Activated CD4-positive, alpha-beta memory T cell treated with anti-CD3 and anti-CD28 coated beads for 36 hours (primary cell): ENCODE data around the gene CCDC24. TPM values are rescaled to one million over a fixed set of nuclear protein-coding genes. Genes with fewer than 3 reads are reported as not detected.

Experiments used
- CTCF ChIA-PET: fragments of 350-600 bp; sonication (Branson Sonifier 250); formaldehyde crosslinking; loops from one replicate; lab custom pipeline; 2021; ENCODE audit warnings: antibody characterized with exemption, inconsistent platforms; lab: Charles Lee
- POLR2A ChIA-PET: fragments of 350-600 bp; sonication (Branson Sonifier 250); formaldehyde crosslinking; loops from one replicate; lab custom pipeline; 2021; ENCODE audit warnings: antibody characterized with exemption; lab: Charles Lee
- DNase-seq: peaks from one replicate; pipeline ENCODE4 v3.0.0-alpha.2; 2020
- H3K27ac Mint-ChIP-seq: one replicate; pipeline ENCODE4 v1.8.0; 2021; ENCODE audit warnings: mixed read lengths
- H3K27me3 Mint-ChIP-seq: one replicate; pipeline ENCODE4 v1.8.0; 2021; ENCODE audit warnings: mixed read lengths
- H3K36me3 Mint-ChIP-seq: one replicate; pipeline ENCODE4 v1.8.0; 2021; ENCODE audit warnings: mixed read lengths
- H3K4me1 Mint-ChIP-seq: one replicate; pipeline ENCODE4 v1.8.0; 2021; ENCODE audit warnings: low read depth, mixed read lengths
- H3K4me3 Mint-ChIP-seq: one replicate; pipeline ENCODE4 v1.8.0; 2021; ENCODE audit warnings: mild to moderate bottlenecking, mixed read lengths
- H3K9me3 Mint-ChIP-seq: one replicate; pipeline ENCODE4 v1.8.0; 2021; ENCODE audit warnings: mixed read lengths
- intact Hi-C: fragments of 100-400 bp; cut with micrococcal nuclease; formaldehyde crosslinking; loops from one replicate; pipeline ENCODE4 v1.15.1; 2023
- total RNA-seq, 2 experiments: library from RNA; stranded (reverse); gene quantifications; one replicate each; pipeline ENCODE4 v1.2.3, GENCODE V29; 2021

CCDC24 gene
- total RNA-seq, 2 experiments from 2014 or later, result 2.7 to 2.8 TPM

- Mint-ChIP-seq H3K4me1 (peaks cover 34% of the 10 kb centered on the region), H3K27ac (no peak overlapping the region), H3K4me3 (no peak overlapping the region), H3K36me3 (peaks cover 31% of the 10 kb centered on the region), H3K27me3 (no peaks in the 10 kb centered on the region), H3K9me3 (no peaks in the 10 kb centered on the region)
- intact Hi-C loops, result no loop called here
- ChIA-PET CTCF (interaction anchor here (1.2 kb wide), 1 partner anchor 47 kb away, joined by 3 read pairs; no protein-coding TSS in a partner anchor), POLR2A (no interaction called here)
- DNase-seq, result no peak
These were observed 9.8 kb upstream of the CCDC24 start for GRCh38 chr1:43981636-43982035.

GRCh38 chr1:43982241-43982640, 9.2 kb upstream of the CCDC24 start:
- CTCF ChIA-PET, result interaction anchor here (1.2 kb wide), 1 partner anchor 47 kb away, joined by 3 read pairs; no protein-coding TSS in a partner anchor
- POLR2A ChIA-PET, result no interaction called here
- no peak overlapping the region for H3K4me3 Mint-ChIP-seq
- no peaks in the 10 kb centered on the region for H3K27me3 Mint-ChIP-seq
- H3K4me1 Mint-ChIP-seq, result peaks cover 28% of the 10 kb centered on the region
- no peak for DNase-seq
- H3K9me3 Mint-ChIP-seq, result no peaks in the 10 kb centered on the region
- intact Hi-C loops, result no loop called here
- peaks cover 25% of the 10 kb centered on the region for H3K36me3 Mint-ChIP-seq
- no peak overlapping the region for H3K27ac Mint-ChIP-seq

- Mint-ChIP-seq H3K4me1 (peaks cover 22% of the 10 kb centered on the region), H3K27me3 (no peaks in the 10 kb centered on the region), H3K36me3 (peaks cover 19% of the 10 kb centered on the region), H3K9me3 (no peaks in the 10 kb centered on the region), H3K27ac (no peak overlapping the region), H3K4me3 (no peak overlapping the region)
- no peak for DNase-seq
- POLR2A ChIA-PET, result no interaction called here
- CTCF ChIA-PET, result no interaction called here
- intact Hi-C loops, result no loop called here
These were observed 8.6 kb upstream of the CCDC24 start for GRCh38 chr1:43982808-43983207.

GRCh38 chr1:43983253-43983899, 8.0 kb upstream of the CCDC24 start:
- no peak overlapping the region for H3K4me3 Mint-ChIP-seq
- intact Hi-C loops, result no loop called here
- ChIA-PET POLR2A (no interaction called here), CTCF (no interaction called here)
- no peak overlapping the region for H3K27ac Mint-ChIP-seq
- DNase-seq, result no peak
- H3K4me1 Mint-ChIP-seq, result peaks cover 17% of the 10 kb centered on the region
- H3K36me3 Mint-ChIP-seq, result peaks cover 15% of the 10 kb centered on the region
- no peaks in the 10 kb centered on the region for H3K9me3 Mint-ChIP-seq
- H3K27me3 Mint-ChIP-seq, result no peaks in the 10 kb centered on the region

- Mint-ChIP-seq H3K36me3 (peaks cover 15% of the 10 kb centered on the region), H3K9me3 (no peaks in the 10 kb centered on the region), H3K27me3 (no peaks in the 10 kb centered on the region), H3K27ac (no peak overlapping the region), H3K4me3 (no peak overlapping the region), H3K4me1 (peaks cover 10% of the 10 kb centered on the region)
- ChIA-PET CTCF (no interaction called here), POLR2A (no interaction called here)
- DNase-seq, result no peak
- intact Hi-C loops, result no loop called here
These were observed 6.5 kb upstream of the CCDC24 start for GRCh38 chr1:43984855-43985254.

- Mint-ChIP-seq H3K4me3 (no peak overlapping the region), H3K36me3 (peaks cover 11% of the 10 kb centered on the region), H3K27ac (no peak overlapping the region), H3K4me1 (peaks cover 4% of the 10 kb centered on the region), H3K27me3 (no peaks in the 10 kb centered on the region), H3K9me3 (no peaks in the 10 kb centered on the region)
- ChIA-PET CTCF (interaction anchor here (1.3 kb wide), 1 partner anchor 63 kb away, joined by 6 read pairs; no protein-coding TSS in a partner anchor), POLR2A (no interaction called here)
- DNase-seq, result no peak
- intact Hi-C loops, result no loop called here
These were observed 5.3 kb upstream of the CCDC24 start for GRCh38 chr1:43985984-43986595.

- no peak for DNase-seq
- intact Hi-C loops, result no loop called here
- no peak overlapping the region for H3K27ac Mint-ChIP-seq
- CTCF ChIA-PET, result interaction anchor here (1.3 kb wide), 1 partner anchor 62 kb away, joined by 6 read pairs; no protein-coding TSS in a partner anchor
- no peaks in the 10 kb centered on the region for H3K9me3 Mint-ChIP-seq
- no peaks in the 10 kb centered on the region for H3K27me3 Mint-ChIP-seq
- POLR2A ChIA-PET, result no interaction called here
- H3K4me3 Mint-ChIP-seq, result no peak overlapping the region
- H3K36me3 Mint-ChIP-seq, result peaks cover 11% of the 10 kb centered on the region
- H3K4me1 Mint-ChIP-seq, result peaks cover 5% of the 10 kb centered on the region
These were observed 4.7 kb upstream of the CCDC24 start for GRCh38 chr1:43986712-43987111.

- intact Hi-C loops, result no loop called here
- POLR2A ChIA-PET, result no interaction called here
- DNase-seq, result no peak
- Mint-ChIP-seq H3K27me3 (no peaks in the 10 kb centered on the region), H3K4me3 (no peak overlapping the region), H3K4me1 (peaks cover 7% of the 10 kb centered on the region), H3K27ac (no peak overlapping the region), H3K36me3 (peaks cover 11% of the 10 kb centered on the region), H3K9me3 (no peaks in the 10 kb centered on the region)
- CTCF ChIA-PET, result interaction anchor here (1.3 kb wide), 2 partner anchors 49 to 61 kb away, joined by 5 to 6 read pairs; no protein-coding TSS in a partner anchor
These were observed 4.1 kb upstream of the CCDC24 start for GRCh38 chr1:43987159-43987902.

GRCh38 chr1:43990271-43991199, 864 bp upstream of the CCDC24 start:
- peaks cover 4% of the 10 kb centered on the region for H3K36me3 Mint-ChIP-seq
- peaks cover 11% of the 10 kb centered on the region for H3K4me1 Mint-ChIP-seq
- peak overlapping the region; percentile 86 for H3K4me3 Mint-ChIP-seq
- intact Hi-C loops, result loop anchor here (5.0 kb wide), 1 partner anchor 42 kb away; the partner anchor contains the start of gene SLC6A9
- DNase-seq, result peak; percentile 15
- no peaks in the 10 kb centered on the region for H3K27me3 Mint-ChIP-seq
- H3K27ac Mint-ChIP-seq, result no peak overlapping the region
- H3K9me3 Mint-ChIP-seq, result no peaks in the 10 kb centered on the region
- CTCF ChIA-PET, result interaction anchor here (0.6 to 3.8 kb wide), 5 partner anchors 14 to 227 kb away, joined by 3 to 23 read pairs (median 4); no protein-coding TSS in a partner anchor
- POLR2A ChIA-PET, result interaction anchor here (1.4 kb wide), 2 partner anchors 9 to 16 kb away, joined by 3 read pairs; partner anchors contain the start of gene ATP6V0B

GRCh38 chr1:43991200-43991475, 261 bp upstream of the CCDC24 start:
- intact Hi-C loops, result loop anchor here (5.0 kb wide), 1 partner anchor 41 kb away; the partner anchor contains the start of gene SLC6A9
- POLR2A ChIA-PET, result interaction anchor here (1.4 kb wide), 2 partner anchors 8 to 16 kb away, joined by 3 read pairs; partner anchors contain the start of gene ATP6V0B
- peaks cover 2% of the 10 kb centered on the region for H3K36me3 Mint-ChIP-seq
- H3K27me3 Mint-ChIP-seq, result no peaks in the 10 kb centered on the region
- DNase-seq, result no peak
- CTCF ChIA-PET, result interaction anchor here (1.2 to 3.8 kb wide), 2 partner anchors 14 to 56 kb away, joined by 4 to 23 read pairs; no protein-coding TSS in a partner anchor
- H3K27ac Mint-ChIP-seq, result no peak overlapping the region
- H3K9me3 Mint-ChIP-seq, result no peaks in the 10 kb centered on the region
- H3K4me1 Mint-ChIP-seq, result peaks cover 11% of the 10 kb centered on the region
- peak overlapping the region; percentile 86 for H3K4me3 Mint-ChIP-seq
